ENCODE results near the gene PASK.

DNA sequence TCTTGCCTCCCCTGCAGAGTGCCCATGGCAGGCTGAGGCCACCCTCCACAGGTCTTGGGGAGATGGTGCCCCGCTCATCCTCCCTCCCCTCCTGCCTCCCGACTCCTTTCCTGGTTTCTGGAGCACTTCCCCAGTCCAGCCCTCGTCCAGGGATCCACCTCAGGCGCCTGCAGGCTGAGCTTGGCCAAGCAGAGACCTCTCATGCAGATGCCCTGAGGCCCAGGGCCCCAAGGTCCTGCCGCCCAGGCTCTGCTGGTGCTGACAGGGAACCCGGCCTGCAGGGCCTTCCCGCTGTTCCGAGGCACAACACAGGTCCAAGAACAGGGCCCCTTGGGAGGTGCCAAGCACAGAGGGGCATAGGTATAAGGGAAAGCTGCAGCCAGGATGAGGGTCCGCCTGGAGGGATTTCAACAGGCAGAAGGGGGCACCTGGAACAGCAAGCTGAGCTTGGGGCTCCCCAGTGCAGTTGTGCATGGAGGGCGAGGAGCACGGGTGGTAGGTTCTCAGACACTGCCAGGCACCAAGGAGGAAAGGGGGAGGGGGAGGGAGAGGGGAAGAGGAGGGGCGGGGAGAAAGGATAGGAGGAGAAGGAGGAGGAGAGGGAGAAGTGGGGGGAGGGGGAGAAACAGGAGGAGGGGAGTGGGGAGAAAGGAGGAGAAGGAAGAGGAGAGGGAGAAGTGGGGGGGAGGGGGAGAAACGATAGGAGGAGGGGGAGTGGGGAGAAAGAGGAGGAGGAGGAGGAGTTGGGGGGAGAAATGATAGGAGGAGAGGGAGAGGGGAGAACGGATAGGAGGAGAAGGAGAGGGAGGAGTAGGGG, 38.0 kb upstream of the PASK start:
- TF ChIP-seq, protein P1, sequence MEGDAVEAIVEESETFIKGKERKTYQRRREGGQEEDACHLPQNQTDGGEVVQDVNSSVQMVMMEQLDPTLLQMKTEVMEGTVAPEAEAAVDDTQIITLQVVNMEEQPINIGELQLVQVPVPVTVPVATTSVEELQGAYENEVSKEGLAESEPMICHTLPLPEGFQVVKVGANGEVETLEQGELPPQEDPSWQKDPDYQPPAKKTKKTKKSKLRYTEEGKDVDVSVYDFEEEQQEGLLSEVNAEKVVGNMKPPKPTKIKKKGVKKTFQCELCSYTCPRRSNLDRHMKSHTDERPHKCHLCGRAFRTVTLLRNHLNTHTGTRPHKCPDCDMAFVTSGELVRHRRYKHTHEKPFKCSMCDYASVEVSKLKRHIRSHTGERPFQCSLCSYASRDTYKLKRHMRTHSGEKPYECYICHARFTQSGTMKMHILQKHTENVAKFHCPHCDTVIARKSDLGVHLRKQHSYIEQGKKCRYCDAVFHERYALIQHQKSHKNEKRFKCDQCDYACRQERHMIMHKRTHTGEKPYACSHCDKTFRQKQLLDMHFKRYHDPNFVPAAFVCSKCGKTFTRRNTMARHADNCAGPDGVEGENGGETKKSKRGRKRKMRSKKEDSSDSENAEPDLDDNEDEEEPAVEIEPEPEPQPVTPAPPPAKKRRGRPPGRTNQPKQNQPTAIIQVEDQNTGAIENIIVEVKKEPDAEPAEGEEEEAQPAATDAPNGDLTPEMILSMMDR (IDR thresholded peaks at IDR 0.05; ENCODE audit: poor library complexity, severe bottlenecking), result no peak
- TF ChIP-seq EZH2 (IDR thresholded peaks at IDR 0.05; ENCODE audit: borderline replicate concordance, insufficient read depth, low read length, poor library complexity, severe bottlenecking), result no peak
